ENCODE data around the gene STAMBPL1.
"Not testable (repeated sequence)": the region's sequence is repeated elsewhere in the genome, so short reads cannot be mapped to it uniquely, and the experiment has no call there.

Gene STAMBPL1

DNA sequence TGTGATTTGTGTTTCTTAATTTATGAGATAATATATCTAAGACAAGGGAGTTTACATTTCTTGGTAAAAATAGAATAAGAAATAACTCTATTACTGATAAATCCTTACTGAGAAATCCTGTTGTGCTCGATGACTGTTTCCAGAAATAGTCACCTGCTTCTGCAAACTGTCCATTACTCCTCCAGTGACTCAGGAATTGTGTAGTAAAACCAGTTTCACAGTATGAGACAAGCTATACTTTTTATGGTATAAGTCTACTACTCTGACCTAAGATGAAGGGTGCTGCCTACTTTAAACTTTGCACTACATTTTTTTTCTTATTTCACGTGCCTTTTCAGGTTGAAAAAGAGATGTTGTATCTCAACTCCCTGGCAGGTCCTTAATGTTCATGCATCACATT lies 21.6 kb upstream of the STAMBPL1 start:
- DNase-seq, result no peak

DNA sequence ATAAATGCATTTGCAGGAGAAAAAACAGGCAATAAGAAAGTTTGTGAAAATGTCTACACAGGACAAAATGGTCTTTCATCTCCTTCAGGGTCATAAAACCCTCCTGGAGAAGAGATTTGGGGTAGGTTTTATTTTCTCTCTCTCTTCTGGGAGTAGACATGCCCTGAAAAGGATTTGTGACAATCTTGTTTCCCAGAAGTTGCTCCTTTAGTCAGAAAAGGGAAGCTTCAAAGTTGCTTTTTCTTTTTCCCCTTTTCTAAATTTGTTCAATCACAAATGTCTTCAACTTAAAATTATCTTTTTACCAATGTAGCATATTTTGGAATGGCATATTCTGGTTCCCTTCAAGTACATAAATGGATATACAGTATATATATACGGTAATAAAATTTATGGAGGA lies 19.0 kb upstream of the STAMBPL1 start:
- DNase-seq, result no peak

DNA sequence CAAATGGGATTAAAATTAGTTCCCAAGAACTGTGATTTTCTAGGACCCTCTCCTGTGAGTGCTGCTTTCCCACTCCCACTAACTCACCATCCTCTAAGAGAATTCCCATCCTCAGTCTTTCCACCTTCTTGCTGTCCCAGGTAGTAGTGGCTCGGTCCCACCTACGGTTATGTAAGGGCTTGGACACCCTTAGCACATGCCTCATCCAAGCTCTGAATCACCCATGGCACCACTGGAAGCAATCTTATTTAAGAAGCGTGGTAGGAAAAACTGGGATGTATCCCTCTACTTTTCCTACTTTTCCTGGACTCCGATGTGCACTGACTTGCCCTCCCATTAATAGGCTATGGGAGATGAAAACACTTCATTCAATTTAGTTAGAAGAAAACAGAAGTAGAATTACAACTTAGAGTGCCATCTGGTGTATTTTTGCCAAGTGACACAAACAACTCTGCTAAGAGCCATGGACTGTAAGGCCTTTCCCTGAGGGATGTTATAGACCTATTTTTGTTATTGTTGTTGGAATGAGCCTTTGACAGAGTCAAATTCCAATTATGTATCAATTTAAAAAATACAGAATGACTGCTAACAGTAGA lies 14.7 kb upstream of the STAMBPL1 start:
- no peak for DNase-seq

DNA sequence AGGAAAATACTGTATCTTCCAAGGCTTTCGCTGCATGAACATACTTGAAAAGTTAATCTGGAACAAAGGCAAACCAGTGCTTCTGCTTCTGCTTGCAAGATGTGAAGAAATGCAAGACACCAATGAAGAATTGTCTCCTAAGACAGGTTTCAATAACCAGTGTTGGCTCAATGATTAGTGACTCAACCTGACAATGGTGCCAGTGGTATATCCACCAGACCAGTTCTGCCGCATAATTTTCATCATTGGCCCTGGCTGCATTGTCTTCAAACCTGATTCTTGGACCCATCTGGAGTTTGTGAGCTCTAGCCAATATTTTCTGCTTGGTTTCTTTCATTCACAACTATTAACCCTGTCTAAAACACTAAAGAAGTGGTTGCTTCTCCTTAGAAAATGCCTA lies 13.6 kb upstream of the STAMBPL1 start:
- no peak for DNase-seq

DNA sequence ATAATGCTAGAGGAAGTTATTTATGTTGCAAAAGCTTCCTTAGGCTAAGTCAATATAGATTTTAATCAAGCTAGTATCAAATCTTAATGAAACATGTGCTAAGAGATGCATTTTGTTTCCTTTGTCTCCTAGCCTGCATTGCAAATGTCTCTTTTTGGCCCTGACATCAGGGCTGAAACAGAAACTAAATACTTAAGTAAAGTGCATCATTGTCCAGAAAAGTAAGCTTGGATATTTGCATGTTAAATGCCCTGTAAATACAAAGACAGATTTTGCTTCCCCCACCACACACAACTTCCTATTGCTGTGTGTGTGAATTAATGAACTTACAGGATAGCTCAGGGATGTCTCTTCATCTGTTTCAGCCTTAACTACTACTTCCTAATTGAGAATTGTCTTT lies 10.0 kb upstream of the STAMBPL1 start:
- DNase-seq, result no peak

DNA sequence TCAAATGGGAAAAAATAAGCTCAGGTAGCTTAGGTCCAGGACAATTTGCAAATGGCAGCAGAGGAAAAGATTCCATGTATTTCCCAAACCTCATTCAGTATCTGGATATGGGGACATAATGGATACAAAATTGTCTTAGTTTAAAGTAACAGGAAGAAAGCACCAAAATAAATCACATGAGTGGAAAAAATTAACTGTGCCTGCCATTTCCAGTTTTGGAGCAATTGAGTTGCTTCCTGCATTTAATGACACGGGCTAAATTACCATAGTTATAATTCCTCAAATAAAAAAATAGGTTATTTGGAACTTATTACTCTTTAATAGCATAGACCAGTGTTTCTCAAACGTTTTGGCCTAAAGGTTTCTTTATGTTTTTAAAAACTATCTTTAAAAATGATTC lies 6.3 kb upstream of the STAMBPL1 start:
- no peak for DNase-seq

DNA sequence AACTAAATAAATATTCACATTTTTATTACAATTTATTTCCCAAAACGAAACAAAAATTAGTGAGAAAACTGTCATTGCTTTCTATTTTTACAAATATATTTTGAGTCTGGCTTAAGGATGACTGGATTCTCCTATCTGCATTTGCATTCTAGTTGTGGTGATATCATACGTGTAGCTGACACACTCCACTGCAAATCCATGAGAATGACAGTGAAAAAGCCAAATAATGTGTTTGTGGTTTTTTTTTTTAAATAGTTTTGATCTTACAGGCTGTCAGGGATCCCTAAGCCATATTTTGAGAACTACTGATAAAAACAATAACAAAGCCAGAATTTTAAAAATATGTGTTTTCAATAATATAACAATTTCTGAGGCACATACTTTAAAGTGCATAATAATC lies 5.8 kb upstream of the STAMBPL1 start:
- no peak for DNase-seq

DNA sequence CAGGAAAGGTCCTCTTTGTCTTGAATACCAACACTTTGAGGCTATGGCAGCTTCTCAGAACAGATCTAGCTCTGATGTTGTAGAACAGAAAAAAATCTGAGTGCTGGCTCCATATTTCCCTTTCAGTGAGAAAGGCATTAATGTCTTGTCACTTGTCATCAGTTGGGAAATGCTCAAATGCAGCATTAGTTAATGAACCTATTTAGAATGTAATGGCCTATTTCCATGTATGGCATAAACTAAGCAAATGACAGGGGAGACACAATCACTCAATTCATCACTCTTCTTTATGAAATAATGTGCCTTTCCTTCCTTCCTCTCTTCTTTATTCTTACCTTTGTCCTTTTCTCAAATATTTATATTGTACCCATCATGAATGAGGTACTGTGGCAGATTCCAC lies 5.0 kb upstream of the STAMBPL1 start:
- DNase-seq, result no peak

DNA sequence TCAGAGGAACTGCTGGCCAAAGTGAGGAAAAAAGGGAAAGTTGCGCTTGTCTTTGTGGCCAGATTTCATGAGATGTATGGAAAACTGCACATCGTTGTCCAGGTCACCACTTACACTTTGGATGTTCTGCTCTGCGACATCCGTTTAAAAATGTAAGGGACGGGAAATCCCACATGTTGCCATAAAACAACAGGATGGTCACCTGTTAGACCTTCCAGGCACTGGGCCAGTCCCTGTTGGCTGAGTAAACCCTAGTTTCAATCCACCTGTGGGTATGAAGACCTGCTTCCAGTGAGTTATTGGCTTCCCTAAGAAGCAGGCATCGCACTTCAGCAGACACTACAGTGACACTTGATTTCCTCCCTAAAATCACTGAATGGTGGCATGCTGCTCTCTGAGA lies 2.7 kb upstream of the STAMBPL1 start:
- DNase-seq, result no peak

DNA sequence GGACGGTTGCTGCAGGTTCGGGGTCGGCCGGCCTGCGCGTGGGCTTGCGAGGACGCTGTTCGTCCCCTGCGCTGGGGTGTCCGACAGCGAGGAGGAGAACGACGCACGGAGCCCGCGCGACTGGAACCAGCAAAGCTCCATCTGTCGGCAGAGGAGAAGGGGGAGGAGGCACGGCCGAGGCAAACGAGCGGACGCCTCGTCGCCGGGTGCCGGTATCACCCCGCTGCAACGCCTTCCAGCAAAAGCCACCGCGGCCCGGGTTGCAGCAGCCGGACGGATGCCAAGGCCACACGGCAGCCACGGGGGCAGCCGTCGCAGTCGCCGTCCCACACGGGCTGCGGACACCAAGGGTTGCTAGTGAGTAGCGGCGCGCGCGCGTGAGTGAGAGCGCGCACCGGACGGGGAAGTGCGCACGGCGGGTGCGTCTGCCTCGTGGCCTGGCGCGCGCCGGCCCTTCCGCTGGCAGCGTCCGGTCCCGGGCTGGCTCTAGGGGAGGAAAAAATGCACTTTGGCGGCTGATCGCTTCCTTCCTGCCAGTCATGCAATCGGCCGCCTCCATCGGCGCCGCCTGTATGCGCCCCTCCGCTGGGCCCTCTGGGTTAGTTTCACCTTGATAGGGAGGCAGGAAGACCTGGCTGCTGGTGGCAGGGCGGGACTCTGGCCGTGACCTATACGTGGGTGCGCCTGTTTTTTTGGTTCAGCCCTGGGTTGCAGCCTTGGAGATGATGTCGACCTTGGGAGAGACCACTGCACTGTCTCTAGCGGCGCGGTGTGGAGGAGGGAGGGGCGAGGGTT lies 434 bp downstream of the STAMBPL1 start:
- peak; percentile 47 for DNase-seq

DNA sequence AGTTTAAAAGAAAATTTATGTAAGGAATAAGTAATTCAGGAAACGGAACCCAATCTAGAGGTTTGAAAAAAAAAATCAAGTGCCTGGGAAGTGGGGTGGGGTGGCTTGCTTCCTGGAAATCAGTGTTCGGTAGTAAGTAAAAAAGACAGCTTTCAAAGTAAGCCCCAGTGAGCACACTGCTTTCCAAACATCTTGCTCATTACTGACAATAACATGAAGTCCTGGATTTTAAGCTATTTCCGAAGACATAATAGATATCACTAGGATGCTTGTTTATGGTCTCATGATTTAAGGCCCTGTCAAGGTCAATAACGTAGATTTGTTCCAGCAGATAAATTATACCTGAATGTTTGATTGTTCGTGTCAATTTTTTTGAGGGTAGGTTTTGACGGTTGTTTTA lies 1.3 kb downstream of the STAMBPL1 start:
- DNase-seq, result no peak

DNA sequence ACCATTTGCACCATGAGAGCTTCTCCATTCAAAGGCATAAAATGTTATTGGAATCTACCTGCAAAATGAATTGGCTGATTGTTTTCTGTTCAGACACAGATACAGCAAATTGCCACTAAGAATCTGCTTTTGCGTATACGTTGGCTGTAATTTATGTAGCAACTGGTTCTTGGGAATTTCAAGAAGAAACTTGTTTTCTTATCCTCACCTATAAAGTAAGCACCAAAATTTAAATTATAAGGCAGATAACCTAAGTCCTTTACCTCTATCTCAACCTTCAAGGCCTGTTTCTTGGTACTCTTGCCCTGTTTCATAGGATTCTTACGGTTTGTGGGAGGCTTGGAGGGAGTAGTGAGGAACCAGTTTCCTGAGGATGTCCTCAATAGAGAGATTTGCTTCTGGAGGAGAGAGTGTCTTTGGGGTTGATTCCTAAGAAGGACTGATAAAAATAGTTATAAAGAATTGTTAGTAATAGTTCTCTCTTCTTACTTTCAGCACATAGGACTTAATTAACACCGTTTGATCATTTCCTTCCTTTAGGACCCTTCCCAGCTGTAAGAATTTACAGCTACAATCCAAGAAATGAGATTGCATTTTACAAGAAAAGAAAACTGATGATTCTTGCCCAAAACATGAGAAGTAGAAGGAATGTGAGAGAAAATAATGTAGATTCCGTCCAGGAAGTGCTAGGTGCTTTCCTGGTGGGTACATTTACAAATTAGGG lies 2.0 kb downstream of the STAMBPL1 start:
- no peak for DNase-seq

DNA sequence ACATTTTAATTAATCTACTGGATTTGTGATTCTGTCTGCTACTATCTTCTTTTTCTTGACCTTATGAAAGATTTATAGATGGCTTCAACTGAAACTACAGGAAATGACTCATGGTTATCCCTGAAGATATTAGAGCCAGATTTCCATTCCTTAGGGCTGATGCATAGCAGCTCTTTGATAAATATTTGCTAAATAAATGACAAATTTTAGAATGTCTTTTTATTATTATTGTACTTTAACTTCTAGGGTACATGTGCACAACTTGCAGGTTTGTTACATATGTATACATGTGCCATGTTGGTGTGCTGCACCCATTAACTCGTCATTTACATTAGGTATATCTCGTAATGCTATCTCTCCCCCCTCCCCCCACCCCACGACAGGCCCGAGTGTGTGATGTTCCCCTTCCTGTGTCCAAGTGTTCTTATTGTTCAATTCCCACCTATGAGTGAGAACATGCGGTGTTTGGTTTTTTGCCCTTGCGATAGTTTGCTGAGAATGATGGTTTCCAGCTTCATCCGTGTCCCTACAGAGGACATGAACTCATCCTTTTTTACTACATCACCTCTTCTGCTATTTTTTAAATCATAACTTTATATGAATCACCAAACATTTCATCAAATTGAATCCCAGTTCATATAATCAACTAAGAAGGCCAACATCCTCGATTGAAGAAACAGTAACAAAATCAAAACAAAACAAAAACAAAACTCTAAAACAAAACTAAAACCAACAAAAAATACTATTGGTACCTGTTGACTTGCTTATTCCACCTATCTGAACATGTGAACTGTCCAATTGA lies 2.8 kb downstream of the STAMBPL1 start:
- DNase-seq, result not testable (repeated sequence)

DNA sequence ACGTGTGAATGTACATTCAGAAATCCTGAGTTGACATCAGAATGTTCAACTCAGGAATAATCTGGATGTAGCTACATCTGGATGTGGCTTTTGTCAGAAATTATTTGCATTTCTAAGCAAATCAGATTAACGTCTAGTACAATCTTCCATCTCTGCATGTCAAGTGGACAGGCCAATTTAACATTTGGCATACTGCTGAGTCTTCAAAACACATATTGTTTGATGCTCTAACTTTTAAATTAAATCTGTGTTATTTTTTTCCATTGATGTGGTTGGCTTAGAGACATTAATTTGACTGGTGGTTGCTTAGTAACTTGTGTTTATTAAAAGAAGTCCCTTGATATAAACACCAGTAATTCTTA lies 3.4 kb downstream of the STAMBPL1 start:
- no peak for DNase-seq

DNA sequence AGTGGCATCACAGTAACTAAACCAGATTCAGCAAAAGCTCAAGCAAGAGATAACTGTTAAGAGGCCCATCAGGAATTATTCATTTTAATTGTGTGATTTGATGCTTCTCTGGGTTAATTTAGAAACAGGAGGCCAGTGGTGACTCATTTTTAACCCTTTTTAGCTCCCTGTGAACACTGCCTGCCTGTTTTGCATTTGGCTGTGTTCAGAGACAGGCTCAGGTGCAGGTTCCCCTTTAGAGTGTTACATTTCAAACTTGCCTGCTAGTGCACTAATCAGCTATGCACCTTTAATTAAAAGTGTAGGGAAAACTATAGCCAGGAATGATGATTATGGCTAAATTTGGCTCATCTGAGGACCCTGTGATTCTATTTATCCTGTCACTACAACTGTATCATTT lies 6.5 kb downstream of the STAMBPL1 start:
- DNase-seq, result no peak

DNA sequence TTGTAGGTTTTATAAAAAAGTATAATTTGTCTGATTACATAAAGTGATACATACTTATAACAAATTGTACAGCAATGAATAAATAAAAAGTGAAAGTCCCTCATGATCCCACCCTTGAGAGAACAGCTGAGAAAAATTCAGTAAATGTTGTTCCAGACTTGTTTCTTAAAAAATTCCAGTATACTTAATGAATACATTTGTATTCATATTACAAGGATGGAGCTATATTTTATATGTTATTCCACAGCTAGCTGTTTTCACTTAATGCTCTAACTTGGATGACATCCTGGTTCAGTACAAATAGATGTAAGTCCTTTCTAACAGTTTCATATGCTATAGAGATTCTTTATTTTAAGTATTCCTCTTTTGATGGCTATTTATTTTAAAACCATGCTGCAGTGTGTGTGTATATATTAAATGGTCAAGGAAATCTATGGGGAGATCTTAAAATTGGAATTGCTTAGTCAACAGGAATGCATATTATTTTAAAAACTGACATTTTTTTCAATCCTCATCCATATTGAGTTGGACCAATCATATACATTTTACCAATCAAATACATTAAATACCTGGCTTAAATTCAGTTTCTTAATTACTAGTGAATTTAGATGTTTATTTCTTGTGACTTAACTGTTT lies 8.9 kb downstream of the STAMBPL1 start:
- DNase-seq, result no peak

DNA sequence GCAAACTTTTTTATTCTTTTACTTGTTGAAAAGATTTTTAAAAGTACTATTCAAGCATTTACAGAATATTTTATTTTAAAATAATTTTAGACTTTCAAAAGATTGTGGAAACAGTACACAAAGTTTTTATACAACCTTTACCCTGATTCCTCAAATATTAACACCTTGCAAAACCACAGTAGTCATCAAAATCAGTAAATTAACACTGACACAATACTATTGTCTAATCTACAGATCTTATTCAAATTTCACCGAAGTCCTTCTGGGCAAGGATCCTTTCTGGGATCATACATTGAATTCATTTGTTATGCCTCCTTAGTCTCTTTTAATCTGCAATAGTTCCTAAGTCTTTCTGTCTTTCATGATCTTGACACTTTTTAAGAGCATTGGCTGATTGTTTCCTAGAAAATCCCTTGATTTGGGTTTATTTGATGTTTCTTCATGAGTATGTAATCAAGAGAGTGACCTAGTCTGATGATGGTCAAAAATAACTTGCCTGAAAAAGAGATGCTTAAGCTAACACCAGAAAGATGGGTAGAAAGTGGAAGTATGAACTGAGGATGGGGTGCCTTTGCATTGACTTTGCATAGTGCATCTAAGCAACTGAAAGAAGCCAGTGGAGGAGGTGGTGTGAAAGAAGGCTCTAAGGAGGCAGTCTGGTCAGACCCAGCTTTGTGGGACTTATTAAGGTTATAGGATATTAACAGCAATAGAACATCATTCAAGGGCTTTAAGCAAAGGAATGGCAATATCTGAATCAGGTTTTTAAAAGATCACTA lies 9.7 kb downstream of the STAMBPL1 start:
- DNase-seq, result no peak

DNA sequence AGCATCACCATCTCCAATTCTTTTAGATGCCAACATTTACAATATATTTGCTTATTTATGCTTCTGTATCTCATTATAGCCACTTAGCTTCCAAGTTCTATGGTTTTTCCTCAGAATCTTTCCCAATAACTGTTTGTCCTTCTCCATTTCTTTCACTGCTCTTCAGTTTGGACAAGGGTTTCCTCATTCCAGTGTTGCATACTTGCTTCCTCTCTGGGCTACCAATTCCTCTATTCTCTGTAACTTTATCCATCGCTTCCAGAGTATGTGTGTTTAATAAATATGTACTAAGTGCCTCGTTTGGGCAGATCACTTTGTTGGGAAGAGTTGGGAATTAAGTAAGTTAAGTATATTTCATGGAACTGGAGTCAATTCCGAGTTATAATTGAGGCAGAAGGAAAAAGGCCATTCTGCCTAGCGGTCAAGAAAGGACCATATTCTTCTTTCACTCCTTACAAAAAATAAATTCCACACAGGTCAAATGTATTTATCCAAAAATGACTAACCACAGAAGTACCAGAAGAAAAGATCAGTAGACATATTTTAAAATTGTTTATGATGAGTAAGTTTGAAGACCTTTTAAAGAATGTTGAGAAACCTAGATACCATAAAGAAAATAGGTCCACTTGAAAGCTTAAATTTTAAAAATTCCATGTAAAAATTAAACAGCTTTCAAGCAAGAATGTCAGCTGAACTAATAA lies 10.8 kb downstream of the STAMBPL1 start:
- DNase-seq, result no peak

DNA sequence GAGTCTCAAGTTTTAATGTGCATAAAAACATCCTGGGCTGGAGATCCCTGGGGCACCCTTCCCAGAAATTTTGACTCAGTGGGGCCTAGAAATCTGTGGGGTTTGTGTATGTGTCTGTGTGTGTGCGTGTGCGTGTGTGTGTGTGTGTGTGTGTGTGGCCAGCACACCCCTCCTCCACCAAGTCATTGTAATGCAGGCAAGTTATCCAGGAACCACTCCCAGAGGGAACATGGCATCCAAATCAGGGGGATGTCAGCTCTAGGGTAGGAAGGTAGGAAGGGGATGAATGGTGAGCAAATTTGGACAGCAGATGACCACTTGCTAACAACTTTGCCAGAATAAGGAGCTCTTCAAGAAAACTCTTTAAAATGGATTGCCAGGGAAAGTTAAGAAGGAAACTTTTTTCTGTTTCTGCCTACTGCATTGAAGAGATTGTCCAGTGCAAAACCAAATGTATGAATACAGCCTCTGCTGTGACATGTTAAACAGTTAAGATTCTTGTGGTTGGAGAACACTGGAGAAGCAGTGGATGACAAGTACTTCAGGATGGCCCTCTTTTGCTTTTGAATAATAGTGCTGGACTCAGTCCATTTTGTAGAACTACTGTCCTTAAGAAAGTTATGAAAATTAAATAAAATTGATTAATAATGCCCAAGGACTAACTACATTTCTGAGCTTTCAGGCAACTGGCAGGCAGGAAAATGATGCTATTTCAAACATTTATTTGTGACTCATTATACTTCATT lies 12.3 kb downstream of the STAMBPL1 start:
- no peak for DNase-seq

DNA sequence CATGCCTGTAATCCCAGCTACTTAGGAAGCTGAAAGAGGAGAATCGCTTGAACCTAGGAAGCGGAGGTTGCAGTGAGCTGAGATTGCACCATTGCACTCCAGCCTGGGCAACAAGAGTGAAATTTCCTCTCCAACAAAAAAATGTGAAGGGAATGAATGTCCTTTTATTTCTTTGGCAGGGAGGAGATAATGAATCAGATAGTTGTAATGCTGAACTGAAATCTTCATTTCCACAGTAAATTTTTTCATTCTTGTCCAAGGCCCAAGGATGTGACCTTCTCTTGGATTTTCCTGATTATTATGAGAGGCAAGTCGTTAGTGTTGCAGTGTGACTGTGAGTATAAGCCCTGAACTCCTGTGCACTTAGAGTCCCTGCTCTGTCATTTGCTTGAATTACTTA lies 13.6 kb downstream of the STAMBPL1 start:
- DNase-seq, result no peak

DNA sequence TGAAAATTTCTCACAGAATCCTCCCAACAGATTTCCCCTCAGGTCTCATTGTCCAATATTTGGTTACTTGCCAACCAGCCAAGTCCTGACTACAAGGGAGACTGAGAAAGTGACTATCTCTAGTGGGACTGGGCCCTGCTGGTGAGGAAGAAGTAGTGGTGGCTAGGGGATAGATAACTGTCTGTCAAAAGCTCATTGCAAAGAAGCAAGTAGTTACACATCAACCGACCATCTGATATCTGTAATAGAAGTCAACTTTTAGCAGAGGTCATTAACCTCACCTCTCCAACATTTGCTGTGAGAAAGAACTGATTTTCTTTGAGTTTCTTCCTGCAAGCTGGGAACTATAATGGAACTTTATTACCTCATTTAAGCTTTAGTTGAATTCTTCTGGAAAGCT lies 15.2 kb downstream of the STAMBPL1 start:
- no peak for DNase-seq

Data from COR-L47 (cell line).